HG03558 (cell line): ENCODE data around the gene IGLL1.
"Not testable (repeated sequence)": the region's sequence is repeated elsewhere in the genome, so short reads cannot be mapped to it uniquely, and the experiment has no call there.

Experiments used
- ATAC-seq: cut with Tn5 transposase; IDR thresholded peaks from one replicate; pipeline ENCODE4 v1.9.1; 2021; ENCODE audit warnings: moderate number of reproducible peaks; ENCODE audit not compliant: unreplicated experiment; ENCODE audit errors: extremely low read depth

IGLL1 gene

DNA sequence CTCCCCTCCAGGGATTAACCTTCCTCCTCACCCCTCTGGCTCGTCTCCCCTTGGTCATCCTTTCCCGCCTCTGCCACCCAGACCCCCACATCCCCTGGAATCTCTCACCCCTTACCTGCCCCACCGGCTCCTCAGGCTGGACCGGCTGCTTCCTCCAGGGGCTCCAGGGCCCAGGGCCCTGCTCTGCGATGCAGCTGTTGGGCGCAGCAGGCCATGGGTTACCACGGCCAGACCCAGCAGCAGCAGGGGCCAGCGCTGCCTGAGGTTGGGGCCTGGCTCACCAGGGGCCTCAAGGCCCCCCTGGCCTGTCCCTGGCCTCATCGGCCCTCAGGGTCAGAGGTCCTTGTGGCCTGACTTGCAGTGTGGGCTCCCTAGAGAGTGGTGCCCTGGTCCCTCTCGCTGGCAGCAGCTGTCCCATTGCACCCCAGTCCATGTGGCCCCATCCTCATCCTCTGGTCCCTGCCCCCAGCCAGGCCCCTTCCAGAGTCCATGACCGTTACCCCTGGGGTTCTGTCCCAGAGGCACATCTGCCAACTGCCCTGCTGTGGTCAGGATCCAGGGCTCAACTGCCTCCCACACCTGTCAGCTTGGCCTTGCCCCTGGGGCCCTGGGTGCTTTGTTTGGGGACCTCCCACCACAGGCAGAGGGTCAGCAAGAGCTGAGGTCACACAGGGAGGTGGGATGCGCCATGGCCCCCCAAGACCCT lies at the start of gene IGLL1:
Gene IGLL1 (minus strand): TSS at position 421 of the 706 bp plus-strand sequence. CDS start 100 bp downstream, at position 321.
- no peak for ATAC-seq

GRCh38 chr22:23628056-23628743 lies 48.1 kb upstream of the IGLL1 start:
- not testable (repeated sequence) for ATAC-seq

DNA sequence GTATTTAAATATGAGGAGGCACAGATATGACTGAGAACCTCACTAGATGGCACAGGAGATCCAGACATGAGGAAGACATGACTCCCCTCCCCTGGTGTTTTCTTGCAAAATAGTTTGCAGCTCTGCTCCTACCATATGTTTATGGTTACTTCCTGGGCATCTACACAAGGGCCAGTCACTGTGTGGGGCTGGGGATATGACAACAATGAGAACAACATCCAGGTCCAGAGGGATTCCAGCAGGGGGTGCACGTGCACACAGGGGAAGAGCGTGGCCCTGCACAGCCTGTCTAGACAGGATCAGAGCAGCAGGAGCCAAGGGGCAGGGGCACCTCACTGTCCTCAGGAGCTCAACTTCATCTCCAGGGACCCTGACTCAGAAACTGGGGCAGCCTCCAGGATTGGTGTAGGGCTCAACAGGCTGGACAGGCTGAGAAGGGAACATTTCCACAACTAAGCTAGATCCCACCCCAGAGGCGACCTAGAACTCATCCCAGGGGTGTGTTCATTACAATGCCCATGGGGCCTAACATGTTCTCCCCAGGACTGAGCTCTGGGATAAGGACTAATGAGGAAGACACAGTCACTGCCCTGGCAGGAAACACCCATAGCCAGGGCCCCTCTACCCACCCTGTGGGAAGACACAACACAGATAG lies 47.4 kb upstream of the IGLL1 start:
- ATAC-seq = not testable (repeated sequence)

GRCh38 chr22:23626286-23626975 lies 46.3 kb upstream of the IGLL1 start:
- no peak for ATAC-seq

- no peak for ATAC-seq
Measured at GRCh38 chr22:23622634-23623033, 42.5 kb upstream of the IGLL1 start.

DNA sequence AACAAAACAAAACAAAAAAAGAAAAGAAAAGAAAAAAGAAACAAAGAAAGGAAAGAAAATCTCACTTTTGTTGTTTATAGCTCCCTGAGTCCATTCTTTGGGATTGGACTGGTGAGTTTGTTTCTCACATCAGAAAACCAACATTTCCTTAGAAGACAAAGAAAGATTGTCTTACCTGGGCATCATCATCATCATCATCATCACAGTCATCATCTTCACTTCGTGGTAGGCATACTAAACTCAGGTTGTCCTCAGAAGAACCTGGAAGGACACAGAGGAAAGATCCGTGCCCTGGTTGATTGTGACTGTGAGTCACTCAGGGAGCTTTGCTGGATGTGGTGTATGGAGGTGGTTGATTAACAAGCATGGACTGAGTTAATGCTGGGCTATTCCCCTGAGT lies 41.8 kb upstream of the IGLL1 start:
- ATAC-seq = not testable (repeated sequence)

DNA sequence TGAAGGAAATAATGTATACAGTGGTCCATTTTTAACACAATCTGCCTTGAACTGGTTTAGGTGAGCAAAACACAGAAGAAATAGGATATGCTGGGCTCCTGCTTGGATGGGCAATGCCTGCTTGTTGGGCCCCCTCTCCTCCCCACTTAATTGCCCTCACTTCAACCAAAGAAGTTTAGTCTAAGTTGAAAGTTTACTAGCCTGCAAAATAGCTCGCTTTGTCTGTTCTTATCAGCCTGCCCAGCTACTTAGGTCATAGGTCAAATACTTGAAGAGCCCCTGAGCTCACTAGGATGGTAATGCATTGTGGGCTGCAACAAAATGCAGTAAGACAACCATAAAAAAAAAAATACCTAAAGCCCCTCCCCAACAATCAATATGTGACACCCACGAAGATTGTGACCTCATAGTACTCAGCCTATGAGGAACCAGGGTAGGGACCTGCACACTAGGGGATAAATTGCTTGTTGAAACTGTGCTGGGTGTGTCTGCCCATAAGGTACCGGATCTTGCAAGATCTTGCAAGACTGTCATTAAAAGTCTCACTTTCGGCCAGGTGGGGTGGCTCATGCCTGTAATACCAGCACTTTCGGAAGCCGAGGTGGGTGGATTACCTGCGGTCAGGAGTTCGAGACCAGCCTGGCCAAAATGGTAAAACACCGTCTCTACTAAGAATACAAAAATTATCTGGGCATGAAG lies 41.1 kb upstream of the IGLL1 start:
- ATAC-seq = no peak

- no peak for ATAC-seq
Measured at GRCh38 chr22:23613193-23613972, 33.3 kb upstream of the IGLL1 start.

- no peak for ATAC-seq
Measured at GRCh38 chr22:23609983-23610781, 30.1 kb upstream of the IGLL1 start.

- ATAC-seq = no peak
Measured at GRCh38 chr22:23608583-23608982, 28.5 kb upstream of the IGLL1 start.

GRCh38 chr22:23606204-23607131 lies 26.4 kb upstream of the IGLL1 start:
- no peak for ATAC-seq

- ATAC-seq = no peak
Measured at GRCh38 chr22:23604939-23605712, 25.0 kb upstream of the IGLL1 start.

DNA sequence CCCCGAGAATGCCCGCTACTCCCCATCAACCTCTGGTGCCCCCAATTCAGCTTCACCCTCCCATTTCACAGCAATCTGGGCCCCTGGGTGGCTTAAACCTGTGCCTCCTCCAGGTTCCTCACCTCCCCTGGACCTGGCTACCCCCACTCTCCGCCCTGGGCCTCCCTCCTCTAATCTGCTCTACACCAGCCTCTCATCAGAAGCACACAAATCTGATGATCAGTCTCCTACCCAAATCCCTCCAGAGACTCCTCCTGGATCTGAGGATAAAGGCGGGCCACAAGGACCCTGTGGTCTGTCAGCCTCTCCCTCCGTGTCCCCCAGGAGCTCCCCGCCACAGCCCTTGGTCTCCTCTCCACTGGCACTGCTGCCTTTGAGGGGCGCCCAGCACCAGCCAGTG lies 23.2 kb upstream of the IGLL1 start:
- ATAC-seq = no peak

- ATAC-seq = no peak
Measured at GRCh38 chr22:23598805-23599518, 18.9 kb upstream of the IGLL1 start.

GRCh38 chr22:23597576-23598268 lies 17.6 kb upstream of the IGLL1 start:
- ATAC-seq = not testable (repeated sequence)

GRCh38 chr22:23595904-23596303 lies 15.8 kb upstream of the IGLL1 start:
- ATAC-seq = not testable (repeated sequence)
